H1 (cell line): Measurements from ENCODE around the gene HOXB4. TPM values are rescaled to one million over a fixed set of nuclear protein-coding genes. Genes with fewer than 3 reads are reported as not detected.

ENCODE experiments used
- CTCF ChIA-PET: fragments of 300-600 bp; sonication (Branson Sonifier 250); formaldehyde crosslinking; loops from one replicate; lab custom pipeline; 2021; ENCODE audit not compliant: partially characterized antibody; lab: Charles Lee
- POLR2A ChIA-PET: fragments of 300-600 bp; sonication (Branson Sonifier 250); formaldehyde crosslinking; loops from one replicate; lab custom pipeline; 2021; ENCODE audit warnings: inconsistent platforms; ENCODE audit not compliant: partially characterized antibody; lab: Charles Lee
- DNase-seq, 2 experiments: peaks; one replicate each; pipeline versions ENCODE4 v3.0.0 to v3.0.0-alpha.2; 2010 to 2022; ENCODE audit warnings: low spot score in 2 of 2, low read depth in 1 of 2, mixed read lengths in 1 of 2
- FAIRE-seq: peaks from 2 replicates; lab custom pipeline; 2011; peaks lifted over from hg19 to GRCh38; lab: Jason Lieb, UNC
- H2AFZ ChIP-seq: 2 replicates; pipeline ENCODE4 v1.8.1; 2012; ENCODE audit warnings: low read length, inconsistent platforms
- H2AK5ac ChIP-seq: 2 replicates; pipeline ENCODE4 v1.6.1; 2013; ENCODE audit warnings: low read depth, low read length
- H2BK120ac ChIP-seq: replicated peaks from 2 replicates; pipeline ENCODE3; 2013; ENCODE audit warnings: low read depth, low read length, inconsistent platforms
- H2BK12ac ChIP-seq: 2 replicates; pipeline ENCODE4 v1.6.1; 2013; ENCODE audit warnings: low read depth, low read length
- H2BK15ac ChIP-seq: 2 replicates; pipeline ENCODE4 v1.6.1; 2013; ENCODE audit warnings: low read length
- H2BK20ac ChIP-seq: 2 replicates; pipeline ENCODE4 v1.6.1; 2013; ENCODE audit warnings: low read length
- H2BK5ac ChIP-seq: 2 replicates; pipeline ENCODE4 v1.6.1; 2013; ENCODE audit warnings: low read depth, low read length
- H3K14ac ChIP-seq: 2 replicates; pipeline ENCODE4 v1.6.1; 2013; ENCODE audit warnings: inconsistent platforms; ENCODE audit not compliant: insufficient read length
- H3K18ac ChIP-seq: 2 replicates; pipeline ENCODE4 v1.6.1; 2013; ENCODE audit warnings: low read length; ENCODE audit errors: extremely low read depth
- H3K23ac ChIP-seq: 2 replicates; pipeline ENCODE4 v1.6.1; 2013; ENCODE audit warnings: inconsistent platforms; ENCODE audit not compliant: insufficient read length
- H3K23me2 ChIP-seq: 2 replicates; pipeline ENCODE4 v1.6.1; 2013; ENCODE audit warnings: low read depth, low read length
- H3K27ac ChIP-seq: 2 replicates; pipeline ENCODE4 v1.6.1; 2011; ENCODE audit warnings: low read depth, low read length, inconsistent platforms
- H3K27me3 ChIP-seq, 4 experiments: replicated peaks in 1 of 4; 1 replicate in 1 of 4; 2 replicates in 3 of 4; pipeline versions ENCODE4 v1.6.1 to v1.8.1; 2011 to 2013; ENCODE audit warnings: low read length in 3 of 4, mild to moderate bottlenecking in 3 of 4, inconsistent platforms in 2 of 4, mixed read lengths in 2 of 4, moderate library complexity in 1 of 4; ENCODE audit not compliant: control insufficient read depth in 3 of 4, insufficient read depth in 3 of 4; ENCODE audit errors: extremely low read depth in 1 of 4
- H3K36me3 ChIP-seq, 4 experiments: 2 replicates each; pipeline versions ENCODE4 v1.6.1 to v1.8.1; 2011 to 2013; ENCODE audit warnings: mild to moderate bottlenecking in 4 of 4, low read length in 3 of 4, moderate library complexity in 2 of 4, control low read depth in 1 of 4, inconsistent platforms in 1 of 4; ENCODE audit not compliant: insufficient read depth in 4 of 4, control insufficient read depth in 2 of 4
- H3K4ac ChIP-seq: replicated peaks from 2 replicates; pipeline ENCODE3; 2013; ENCODE audit warnings: low read length, low read depth, mixed read lengths, inconsistent platforms; ENCODE audit not compliant: insufficient read length
- H3K4me1 ChIP-seq, 4 experiments: replicated peaks in 1 of 4; 1 replicate in 1 of 4; 2 replicates in 3 of 4; pipeline versions ENCODE4 v1.6.1 to v1.8.1; 2011 to 2013; ENCODE audit warnings: low read length in 3 of 4, inconsistent platforms in 2 of 4, mixed read lengths in 1 of 4; ENCODE audit not compliant: insufficient read depth in 4 of 4, control insufficient read depth in 3 of 4
- H3K4me2 ChIP-seq, 2 experiments: 2 replicates each; pipeline versions ENCODE4 v1.6.1 to v1.8.1; 2011 to 2013; ENCODE audit warnings: low read depth in 2 of 2, low read length in 2 of 2, control low read depth in 1 of 2, inconsistent platforms in 1 of 2, mild to moderate bottlenecking in 1 of 2; ENCODE audit not compliant: insufficient read depth in 1 of 2
- H3K4me3 ChIP-seq, 4 experiments: fragments of 200-600, 300-600 bp in 1 of 4; sonication (generic), shearing (Covaris generic), sonication (Bioruptor Twin) in 1 of 4; 2 replicates each; pipeline versions ENCODE4 v1.5.1 to v1.8.1; 2011 to 2016; ENCODE audit warnings: low read length in 4 of 4, low read depth in 3 of 4, control low read depth in 2 of 4, inconsistent platforms in 2 of 4, mild to moderate bottlenecking in 2 of 4, mixed read lengths in 1 of 4, moderate library complexity in 1 of 4; ENCODE audit not compliant: insufficient read depth in 2 of 4; ENCODE audit errors: extremely low read depth in 1 of 4
- H3K56ac ChIP-seq: replicated peaks from 2 replicates; pipeline ENCODE3; 2013; ENCODE audit warnings: low read depth, mild to moderate bottlenecking, mixed read lengths, low read length, inconsistent platforms; ENCODE audit not compliant: insufficient read length
- H3K79me1 ChIP-seq: 2 replicates; pipeline ENCODE4 v1.6.1; 2013; ENCODE audit warnings: low read depth, low read length, control low read depth
- H3K79me2 ChIP-seq, 2 experiments: 2 replicates each; pipeline versions ENCODE4 v1.6.1 to v1.8.1; 2012 to 2013; ENCODE audit warnings: low read length in 2 of 2, mild to moderate bottlenecking in 2 of 2, inconsistent platforms in 1 of 2; ENCODE audit not compliant: insufficient read depth in 2 of 2, control insufficient read depth in 1 of 2
- H3K9ac ChIP-seq, 4 experiments: replicated peaks in 1 of 4; 1 replicate in 1 of 4; 2 replicates in 3 of 4; pipeline versions ENCODE4 v1.6.1 to v1.8.1; 2011 to 2013; ENCODE audit warnings: low read depth in 3 of 4, low read length in 3 of 4, control low read depth in 2 of 4, mild to moderate bottlenecking in 2 of 4, moderate library complexity in 2 of 4, inconsistent platforms in 1 of 4; ENCODE audit errors: extremely low read depth in 1 of 4
- H3K9me3 ChIP-seq, 2 experiments: 2 replicates each; pipeline versions ENCODE4 v1.6.1 to v1.8.1; 2012 to 2013; ENCODE audit warnings: mild to moderate bottlenecking in 2 of 2, moderate library complexity in 2 of 2, control low read depth in 1 of 2, inconsistent platforms in 1 of 2, low read depth in 1 of 2, low read length in 1 of 2, mixed read lengths in 1 of 2; ENCODE audit not compliant: insufficient read depth in 2 of 2
- H4K20me1 ChIP-seq, 2 experiments: replicated peaks in 1 of 2; 2 replicates each; pipeline versions ENCODE3 to v1.8.1; 2011 to 2013; ENCODE audit warnings: inconsistent platforms in 2 of 2, low read length in 2 of 2, mild to moderate bottlenecking in 1 of 2; ENCODE audit not compliant: insufficient read depth in 2 of 2, control insufficient read depth in 1 of 2
- H4K5ac ChIP-seq: 2 replicates; pipeline ENCODE4 v1.6.1; 2013; ENCODE audit warnings: low read length, low read depth, mixed read lengths, inconsistent platforms; ENCODE audit not compliant: insufficient read length
- H4K8ac ChIP-seq: 2 replicates; pipeline ENCODE4 v1.8.0; 2013; ENCODE audit warnings: mild to moderate bottlenecking, moderate library complexity, low read length, inconsistent platforms; ENCODE audit not compliant: insufficient read depth; ENCODE audit errors: extremely low read depth
- H4K91ac ChIP-seq: replicated peaks from 2 replicates; pipeline ENCODE3; 2013; ENCODE audit warnings: low read length, mixed read lengths, inconsistent platforms; ENCODE audit not compliant: insufficient read length
- CBX8 ChIP-seq: fragments of 300-800, 300-1000 bp; sonication (generic); IDR thresholded peaks from 2 replicates; pipeline ENCODE4 v1.7.1; 2016; ENCODE audit warnings: low read depth, low read length, borderline replicate concordance
- CTBP2 ChIP-seq: IDR thresholded peaks from 2 replicates; pipeline ENCODE4 v1.7.0; 2011; ENCODE audit warnings: borderline replicate concordance, mild to moderate bottlenecking, moderate library complexity, mixed read lengths, low read length; ENCODE audit not compliant: insufficient read depth, insufficient read length
- EGR1 ChIP-seq: IDR thresholded peaks from 2 replicates; pipeline ENCODE4 v1.6.1; 2011; ENCODE audit warnings: low read depth, low read length, borderline replicate concordance
- EZH2 ChIP-seq: fragments of 200-600 bp; sonication (generic); IDR thresholded peaks from 2 replicates; pipeline ENCODE4 v1.7.1; 2012; ENCODE audit warnings: low read depth, mild to moderate bottlenecking, moderate library complexity, low read length, inconsistent platforms; ENCODE audit not compliant: severe bottlenecking
- KDM1A ChIP-seq: fragments of 200-600, 300-600 bp; sonication (generic); IDR thresholded peaks from 2 replicates; pipeline ENCODE4 v1.7.1; 2016; ENCODE audit warnings: mild to moderate bottlenecking, low read length, borderline replicate concordance
- POLR2AphosphoS5 ChIP-seq: IDR thresholded peaks from 2 replicates; pipeline ENCODE4 v1.6.1; 2011; ENCODE audit warnings: low read depth, low read length
- POU5F1 ChIP-seq: IDR thresholded peaks from 2 replicates; pipeline ENCODE4 v1.6.1; 2011; ENCODE audit warnings: low read depth, mild to moderate bottlenecking, low read length, moderate library complexity
- RXRA ChIP-seq: IDR thresholded peaks from 2 replicates; pipeline ENCODE4 v1.6.1; 2011; ENCODE audit warnings: low read depth, mild to moderate bottlenecking, low read length, moderate library complexity; ENCODE audit not compliant: insufficient read depth
- SAP30 ChIP-seq: fragments of 300-600 bp; sonication (generic); IDR thresholded peaks from 2 replicates; pipeline ENCODE4 v1.7.1; 2012; ENCODE audit warnings: low read length, moderate library complexity, mild to moderate bottlenecking, inconsistent platforms; ENCODE audit not compliant: insufficient read depth, insufficient replicate concordance
- SP4 ChIP-seq: IDR thresholded peaks from 2 replicates; pipeline ENCODE4 v1.6.1; 2012; ENCODE audit warnings: low read length, inconsistent platforms
- ZNF274 ChIP-seq: IDR thresholded peaks from 2 replicates; pipeline ENCODE4 v1.7.0; 2012; ENCODE audit warnings: low read length, borderline replicate concordance; ENCODE audit errors: extremely low read depth
- WGBS, 2 experiments: shearing (Covaris generic) in 1 of 2; methylation state at CpG; one replicate each; pipeline versions ENCODE4 v1.1.6 to v1.1.7; 2013 to 2015; ENCODE audit warnings: low lambda C conversion rate in 2 of 2, mixed read lengths in 2 of 2, inconsistent platforms in 1 of 2, low coverage in 1 of 2, missing lambda C conversion rate in 1 of 2; ENCODE audit not compliant: insufficient replicate concordance in 2 of 2, insufficient coverage in 1 of 2, insufficient read length in 1 of 2; ENCODE audit errors: extremely low coverage in 1 of 2, missing lambda C conversion rate in 1 of 2; 5-methylcytosine and 5-hydroxymethylcytosine counted together
- polyA plus RNA-seq, 7 experiments: library from polyadenylated mRNA; depleted of rRNA in 3 of 7; stranded (reverse) in 5 of 7; unstranded in 2 of 7; fragments of >200 nt in 5 of 7; fragments of 200-250 nt in 2 of 7; gene quantifications; 1 replicate in 5 of 7; 2 replicates in 1 of 7; 4 replicates in 1 of 7; pipeline versions ENCODE4 v1.2.1 to v1.2.3, GENCODE V29; 2011 to 2013; ENCODE audit warnings: missing spikeins in 2 of 7, mixed read lengths in 2 of 7
- total RNA-seq: library from RNA; stranded (reverse); fragmentation: NEBNext Ultra II Directional; extraction: Animal tissue kit (Norgen Biotek cat#: 25700); gene quantifications from 2 replicates; pipeline ENCODE4 v1.2.1, GENCODE V29; 2021

HOXB4 gene
- total and polyA plus RNA-seq, 2 of the 8 experiments (the other 6 are each of a cell fraction or from before 2014, with no cell fraction given): not detected

- H3K36me3 ChIP-seq: no peaks in the 10 kb centered on the region; a peak in 1 of 8 replicates
- H2AK5ac ChIP-seq: no peak overlapping the region
- no peak overlapping the region for H4K91ac ChIP-seq
- H3K79me1 ChIP-seq: no peaks in the 10 kb centered on the region
- H3K27ac ChIP-seq: no peak overlapping the region
- H4K20me1 ChIP-seq: peaks cover 38 to 58% of the 10 kb centered on the region in 2 experiments
- no peak overlapping the region for H2BK20ac ChIP-seq
- no peak overlapping the region; the same call in 1 of the 2 replicates for H4K8ac ChIP-seq
- no peak overlapping the region for H3K14ac ChIP-seq
- no peak overlapping the region; the same call in none of the 2 replicates for H3K18ac ChIP-seq
- ChIA-PET CTCF (interaction anchor here (0.6 to 2.1 kb wide), 7 partner anchors 9 to 298 kb away, joined by 3 to 8 read pairs (median 5); no protein-coding TSS in a partner anchor), POLR2A (interaction anchor here (1.2 to 1.4 kb wide), 2 partner anchors 10 to 53 kb away, joined by 3 to 4 read pairs; partner anchors contain the start of gene HOXB2)
- peak overlapping the region; percentile 39; the same call in 1 of the 2 replicates for H2BK12ac ChIP-seq
- H3K9ac ChIP-seq: no peak overlapping the region
- peak overlapping the region; percentile 81; the same call in 1 of the 2 replicates for H2BK15ac ChIP-seq
- H3K27me3 ChIP-seq: peaks cover 96 to 100% (median 99%) of the 10 kb centered on the region in 4 experiments
- DNase-seq (no peak), FAIRE-seq (no peak)
- no peaks in the 10 kb centered on the region for H3K9me3 ChIP-seq
- no peak overlapping the region for H3K23ac ChIP-seq
- H2BK5ac ChIP-seq: no peak overlapping the region
- no peaks in the 10 kb centered on the region; the same call in 1 of the 2 replicates for H3K23me2 ChIP-seq
- H3K79me2 ChIP-seq: no peaks in the 10 kb centered on the region
- H3K4ac ChIP-seq: no peak overlapping the region
- H3K4me2 ChIP-seq: peak overlapping the region; percentile 21 to 56; a peak in 3 of 4 replicates
- H3K56ac ChIP-seq: no peak overlapping the region
- peaks cover 0 to 12% (median 6%) of the 10 kb centered on the region in 4 experiments; a peak in 5 of 7 replicates for H3K4me1 ChIP-seq
- peak overlapping the region in 1 of 4 experiments; percentile 29; a peak in 2 of 8 replicates for H3K4me3 ChIP-seq
- no peak overlapping the region for H2AFZ ChIP-seq
- H4K5ac ChIP-seq: no peak overlapping the region
- WGBS, 2 experiments: 6% methylated on average over 56 of the region's 68 CpGs; no CpG with 5 or more reads in 1 of the 2 experiments
- no peak overlapping the region for H2BK120ac ChIP-seq
- TF ChIP-seq RXRA: no peak
- no peak for TF ChIP-seq SP4
- no peak for TF ChIP-seq POU5F1
- peak; percentile 84 for TF ChIP-seq CBX8
- peak; percentile 100 for TF ChIP-seq EZH2
- peak; percentile 83 for TF ChIP-seq CTBP2
- TF ChIP-seq SAP30: no peak
- no peak for TF ChIP-seq POLR2AphosphoS5
- no peak for TF ChIP-seq KDM1A
- TF ChIP-seq ZNF274: no peak
- TF ChIP-seq EGR1: peak; percentile 56; the same call in 1 of the 2 replicates
Measured at GRCh38 chr17:48597778-48598631, 19.9 kb upstream of the HOXB4 start.
